CD4-positive, CD25-positive, alpha-beta regulatory T cell (primary cell): ENCODE measurements around the gene NT5M. TPM values are rescaled to one million over a fixed set of nuclear protein-coding genes. Genes with fewer than 3 reads are reported as not detected.
A peak's percentile ranks its signal among the peaks of the same experiment; 100 is the strongest.

Source experiments
- ATAC-seq, 2 donors: fragments of 150-1000 bp; cut with Tn5 transposase; one replicate each; pipeline ENCODE4 v1.10.0; 2021; ENCODE audit warnings: low read depth in 2 of 2, moderate number of reproducible peaks in 2 of 2, moderate library complexity in 1 of 2
- DNase-seq, 3 donors: peaks; one replicate each; pipeline versions ENCODE4 v3.0.0 to v3.0.0-alpha.2; 2012 to 2022; ENCODE audit warnings: mixed read lengths in 1 of 3
- H3K27ac ChIP-seq: one replicate; pipeline ENCODE4 v1.7.0; 2013; ENCODE audit warnings: mild to moderate bottlenecking, low read length; ENCODE audit not compliant: insufficient read depth, poor library complexity, severe bottlenecking
- H3K27me3 ChIP-seq: one replicate; pipeline ENCODE4 v1.7.0; 2013; ENCODE audit warnings: low read length; ENCODE audit not compliant: control insufficient read depth, insufficient read depth
- H3K36me3 ChIP-seq: one replicate; pipeline ENCODE4 v1.7.0; 2013; ENCODE audit warnings: mild to moderate bottlenecking, low read length, moderate library complexity; ENCODE audit not compliant: control insufficient read depth, insufficient read depth
- H3K4me1 ChIP-seq: 2 replicates; pipeline ENCODE4 v1.7.0; 2013; ENCODE audit warnings: mild to moderate bottlenecking, low read length; ENCODE audit not compliant: insufficient read depth, control insufficient read depth, poor library complexity, severe bottlenecking
- H3K4me3 ChIP-seq: one replicate; pipeline ENCODE4 v1.7.0; 2013; ENCODE audit warnings: low read depth, mild to moderate bottlenecking, low read length, moderate library complexity
- H3K9me3 ChIP-seq, 2 experiments: 1 replicate in 1 of 2; 2 replicates in 1 of 2; pipeline ENCODE4 v1.7.0; 2013; ENCODE audit warnings: low read length in 2 of 2, mild to moderate bottlenecking in 1 of 2, moderate library complexity in 1 of 2; ENCODE audit not compliant: control insufficient read depth in 2 of 2
- H3K27ac Mint-ChIP-seq, 3 donors: one replicate each; pipeline ENCODE4 v1.8.0; 2020 to 2022; ENCODE audit warnings: mild to moderate bottlenecking in 3 of 3, mixed read lengths in 3 of 3, moderate library complexity in 2 of 3
- H3K27me3 Mint-ChIP-seq: one replicate; pipeline ENCODE4 v1.8.0; 2022; ENCODE audit warnings: mild to moderate bottlenecking, mixed read lengths
- H3K36me3 Mint-ChIP-seq: one replicate; pipeline ENCODE4 v1.8.0; 2020; ENCODE audit warnings: mixed read lengths
- H3K4me1 Mint-ChIP-seq, 4 donors: one replicate each; pipeline ENCODE4 v1.8.0; 2020 to 2022; ENCODE audit warnings: mixed read lengths in 4 of 4, mild to moderate bottlenecking in 1 of 4
- H3K4me3 Mint-ChIP-seq, 4 donors: one replicate each; pipeline ENCODE4 v1.8.0; 2020 to 2022; ENCODE audit warnings: mild to moderate bottlenecking in 4 of 4, mixed read lengths in 4 of 4, moderate library complexity in 3 of 4
- H3K9me3 Mint-ChIP-seq, 7 donors: one replicate each; pipeline ENCODE4 v1.8.0; 2020 to 2022; ENCODE audit warnings: mixed read lengths in 7 of 7, mild to moderate bottlenecking in 3 of 7, moderate library complexity in 2 of 7
- polyA plus RNA-seq, 4 donors: library from polyadenylated mRNA; unstranded; fragments of 300-500 nt; fragmentation: Illumina TruSeq; gene quantifications; one replicate each; pipeline ENCODE4 v1.2.3, GENCODE V29; 2021
- total RNA-seq: library from RNA; stranded (reverse); gene quantifications from one replicate; pipeline ENCODE4 v1.2.3, GENCODE V29; 2022

The NT5M gene
- total and polyA plus RNA-seq, 5 donors from 2014 or later = 0.75 to 3.9 (median 2.0) TPM

GRCh38 chr17:17366941-17367875 lies 64.0 kb downstream of the NT5M start:
- Mint-ChIP-seq H3K36me3 (no peaks in the 10 kb centered on the region), H3K9me3 (peaks cover 0 to 2% (median 0%) of the 10 kb centered on the region in 7 donors), H3K27me3 (peaks cover 4% of the 10 kb centered on the region), H3K4me3 (no peak overlapping the region), H3K4me1 (peaks cover 0 to 2% (median 0%) of the 10 kb centered on the region in 4 donors), H3K27ac (no peak overlapping the region)
- H3K4me3 ChIP-seq = no peak overlapping the region
- no peak for ATAC-seq
- DNase-seq = no peak
- no peaks in the 10 kb centered on the region for H3K9me3 ChIP-seq
- no peaks in the 10 kb centered on the region for H3K27me3 ChIP-seq
- no peak overlapping the region for H3K27ac ChIP-seq
- peaks cover 7% of the 10 kb centered on the region for H3K4me1 ChIP-seq
- no peaks in the 10 kb centered on the region for H3K36me3 ChIP-seq

GRCh38 chr17:17367931-17368330 lies 64.8 kb downstream of the NT5M start:
- H3K4me3 Mint-ChIP-seq = no peak overlapping the region
- H3K27ac ChIP-seq = no peak overlapping the region
- peaks cover 1% of the 10 kb centered on the region for H3K27me3 Mint-ChIP-seq
- H3K36me3 Mint-ChIP-seq = no peaks in the 10 kb centered on the region
- H3K4me3 ChIP-seq = no peak overlapping the region
- DNase-seq = no peak
- ATAC-seq = no peak
- H3K27ac Mint-ChIP-seq = no peak overlapping the region
- peaks cover 0 to 2% (median 0%) of the 10 kb centered on the region in 7 donors for H3K9me3 Mint-ChIP-seq
- H3K4me1 ChIP-seq = peaks cover 7% of the 10 kb centered on the region
- H3K9me3 ChIP-seq = no peaks in the 10 kb centered on the region
- no peaks in the 10 kb centered on the region for H3K36me3 ChIP-seq
- H3K4me1 Mint-ChIP-seq = peaks cover 0 to 2% (median 0%) of the 10 kb centered on the region in 4 donors
- no peaks in the 10 kb centered on the region for H3K27me3 ChIP-seq

GRCh38 chr17:17370711-17371110 lies 67.5 kb downstream of the NT5M start:
- Mint-ChIP-seq H3K4me3 (no peak overlapping the region), H3K4me1 (no peaks in the 10 kb centered on the region), H3K36me3 (no peaks in the 10 kb centered on the region), H3K27ac (no peak overlapping the region), H3K9me3 (no peaks in the 10 kb centered on the region), H3K27me3 (no peaks in the 10 kb centered on the region)
- Histone ChIP-seq H3K9me3 (no peaks in the 10 kb centered on the region), H3K4me1 (no peaks in the 10 kb centered on the region), H3K27ac (no peak overlapping the region), H3K4me3 (no peak overlapping the region), H3K27me3 (no peaks in the 10 kb centered on the region), H3K36me3 (no peaks in the 10 kb centered on the region)
- no peak for ATAC-seq
- DNase-seq = no peak

- Histone ChIP-seq H3K9me3 (no peaks in the 10 kb centered on the region), H3K27ac (no peak overlapping the region), H3K4me3 (no peak overlapping the region), H3K4me1 (no peaks in the 10 kb centered on the region), H3K27me3 (no peaks in the 10 kb centered on the region), H3K36me3 (no peaks in the 10 kb centered on the region)
- Mint-ChIP-seq H3K27me3 (peaks cover 4% of the 10 kb centered on the region), H3K4me1 (no peaks in the 10 kb centered on the region), H3K4me3 (no peak overlapping the region), H3K36me3 (no peaks in the 10 kb centered on the region), H3K27ac (no peak overlapping the region), H3K9me3 (no peaks in the 10 kb centered on the region)
- ATAC-seq (no peak), DNase-seq (no peak)
These were observed 69.8 kb downstream of the NT5M start for GRCh38 chr17:17372856-17373520.

- no peaks in the 10 kb centered on the region for H3K27me3 ChIP-seq
- H3K4me3 Mint-ChIP-seq = no peak overlapping the region
- DNase-seq (no peak), ATAC-seq (no peak)
- no peaks in the 10 kb centered on the region for H3K4me1 ChIP-seq
- no peaks in the 10 kb centered on the region for H3K9me3 ChIP-seq
- no peaks in the 10 kb centered on the region for H3K36me3 Mint-ChIP-seq
- H3K27ac ChIP-seq = no peak overlapping the region
- peak overlapping the region in 1 of 3 donors; percentile 74 for H3K27ac Mint-ChIP-seq
- H3K4me3 ChIP-seq = no peak overlapping the region
- H3K36me3 ChIP-seq = no peaks in the 10 kb centered on the region
- peaks cover 13% of the 10 kb centered on the region for H3K27me3 Mint-ChIP-seq
- no peaks in the 10 kb centered on the region for H3K9me3 Mint-ChIP-seq
- no peaks in the 10 kb centered on the region for H3K4me1 Mint-ChIP-seq
These were observed 72.7 kb downstream of the NT5M start for GRCh38 chr17:17375841-17376240.

GRCh38 chr17:17376362-17376761 lies 73.2 kb downstream of the NT5M start:
- H3K27ac ChIP-seq = no peak overlapping the region
- H3K27ac Mint-ChIP-seq = no peak overlapping the region
- no peak for DNase-seq
- ATAC-seq = no peak
- no peak overlapping the region for H3K4me3 Mint-ChIP-seq
- H3K4me3 ChIP-seq = no peak overlapping the region
- H3K27me3 ChIP-seq = no peaks in the 10 kb centered on the region
- no peaks in the 10 kb centered on the region for H3K4me1 ChIP-seq
- no peaks in the 10 kb centered on the region for H3K36me3 Mint-ChIP-seq
- H3K27me3 Mint-ChIP-seq = peaks cover 13% of the 10 kb centered on the region
- no peaks in the 10 kb centered on the region for H3K36me3 ChIP-seq
- no peaks in the 10 kb centered on the region for H3K9me3 Mint-ChIP-seq
- H3K9me3 ChIP-seq = no peaks in the 10 kb centered on the region
- H3K4me1 Mint-ChIP-seq = no peaks in the 10 kb centered on the region

- H3K4me1 ChIP-seq = no peaks in the 10 kb centered on the region
- no peaks in the 10 kb centered on the region for H3K27me3 ChIP-seq
- Mint-ChIP-seq H3K4me3 (no peak overlapping the region), H3K9me3 (no peaks in the 10 kb centered on the region), H3K27ac (no peak overlapping the region), H3K27me3 (peaks cover 13% of the 10 kb centered on the region), H3K4me1 (no peaks in the 10 kb centered on the region), H3K36me3 (no peaks in the 10 kb centered on the region)
- DNase-seq = no peak
- no peaks in the 10 kb centered on the region for H3K36me3 ChIP-seq
- H3K9me3 ChIP-seq = no peaks in the 10 kb centered on the region
- no peak overlapping the region for H3K4me3 ChIP-seq
- no peak overlapping the region for H3K27ac ChIP-seq
- no peak for ATAC-seq
These were observed 74.1 kb downstream of the NT5M start for GRCh38 chr17:17377071-17377967.
